ENCODE results near the gene CYB561D2. TPM values are rescaled to one million over a fixed set of nuclear protein-coding genes. Genes with fewer than 3 reads are reported as not detected.

Gene CYB561D2
- total RNA-seq, 1 experiment from 2014 or later = 19.3 TPM

DNA sequence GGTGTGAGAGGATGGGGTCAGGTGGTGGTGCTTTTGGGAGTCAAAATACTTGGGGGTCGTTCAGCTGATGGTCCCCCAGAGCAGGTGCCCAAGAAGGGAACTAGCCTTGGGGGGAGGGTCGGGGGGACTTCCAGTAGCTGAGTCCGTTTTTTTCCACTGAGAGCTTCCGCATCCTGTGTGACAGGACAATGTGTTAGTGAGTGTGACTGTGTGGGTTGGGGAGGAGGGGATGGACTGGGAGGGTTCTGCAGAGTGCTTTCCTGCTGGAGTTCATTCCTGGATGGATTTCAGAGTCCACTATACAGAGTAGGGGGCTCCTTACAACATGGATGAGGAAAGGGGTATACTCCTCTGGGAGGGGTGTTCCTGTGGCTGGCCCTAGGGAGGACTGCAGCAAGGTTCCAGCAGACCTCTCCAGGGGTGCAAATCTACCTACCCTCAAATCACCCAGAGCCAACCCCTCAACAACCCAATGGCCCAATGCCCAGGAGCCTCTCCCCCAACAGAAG is 27.5 kb upstream of the CYB561D2 start:
- POLR2A ChIA-PET (ENCODE audit: unreplicated experiment) = interaction anchor here (0.5 kb wide), 1 partner anchor 24 kb away, joined by 14 read pairs; no protein-coding TSS in a partner anchor
- H3K79me2 ChIP-seq (ENCODE audit: low read depth) = peaks cover 41% of the 10 kb centered on the region
- no peak overlapping the region for H3K27ac ChIP-seq
- CTCF ChIA-PET = interaction anchor here (1.1 kb wide), 1 partner anchor 51 kb away, joined by 7 read pairs; no protein-coding TSS in a partner anchor
- peaks cover 18% of the 10 kb centered on the region for H3K4me1 ChIP-seq (replicated peaks; ENCODE audit: insufficient read depth)
- H3K36me3 ChIP-seq (ENCODE audit: low read depth) = peaks cover 7% of the 10 kb centered on the region; the same call in 1 of the 2 replicates
- no peak overlapping the region for H3K4me2 ChIP-seq
- no peak for DNase-seq
- no peak overlapping the region for H2AFZ ChIP-seq
- intact Hi-C loops (cut with micrococcal nuclease; ENCODE audit: unreplicated experiment) = no loop called here
- no peaks in the 10 kb centered on the region for H3K27me3 ChIP-seq (ENCODE audit: insufficient read depth, low read depth)
- no peak overlapping the region for H3K4me3 ChIP-seq
- H4K20me1 ChIP-seq (ENCODE audit: insufficient read depth) = peaks cover 4% of the 10 kb centered on the region; the same call in 1 of the 2 replicates
- H3F3A ChIP-seq (ENCODE audit: insufficient read depth, low read depth) = peaks cover 14% of the 10 kb centered on the region; the same call in 1 of the 2 replicates
- BruUV-seq (replicated peaks) = no TSS peak
- TF ChIP-seq, protein P1, sequence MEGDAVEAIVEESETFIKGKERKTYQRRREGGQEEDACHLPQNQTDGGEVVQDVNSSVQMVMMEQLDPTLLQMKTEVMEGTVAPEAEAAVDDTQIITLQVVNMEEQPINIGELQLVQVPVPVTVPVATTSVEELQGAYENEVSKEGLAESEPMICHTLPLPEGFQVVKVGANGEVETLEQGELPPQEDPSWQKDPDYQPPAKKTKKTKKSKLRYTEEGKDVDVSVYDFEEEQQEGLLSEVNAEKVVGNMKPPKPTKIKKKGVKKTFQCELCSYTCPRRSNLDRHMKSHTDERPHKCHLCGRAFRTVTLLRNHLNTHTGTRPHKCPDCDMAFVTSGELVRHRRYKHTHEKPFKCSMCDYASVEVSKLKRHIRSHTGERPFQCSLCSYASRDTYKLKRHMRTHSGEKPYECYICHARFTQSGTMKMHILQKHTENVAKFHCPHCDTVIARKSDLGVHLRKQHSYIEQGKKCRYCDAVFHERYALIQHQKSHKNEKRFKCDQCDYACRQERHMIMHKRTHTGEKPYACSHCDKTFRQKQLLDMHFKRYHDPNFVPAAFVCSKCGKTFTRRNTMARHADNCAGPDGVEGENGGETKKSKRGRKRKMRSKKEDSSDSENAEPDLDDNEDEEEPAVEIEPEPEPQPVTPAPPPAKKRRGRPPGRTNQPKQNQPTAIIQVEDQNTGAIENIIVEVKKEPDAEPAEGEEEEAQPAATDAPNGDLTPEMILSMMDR (conservative IDR thresholded peaks at IDR 0.05) = no peak
- TF ChIP-seq EZH2 (IDR thresholded peaks at IDR 0.05; ENCODE audit: low read depth) = no peak
- H3K9me2 ChIP-seq (ENCODE audit: insufficient read depth) = no peaks in the 10 kb centered on the region
- no peaks in the 10 kb centered on the region for H3K9me3 ChIP-seq (ENCODE audit: insufficient read depth, low read depth)

DNA sequence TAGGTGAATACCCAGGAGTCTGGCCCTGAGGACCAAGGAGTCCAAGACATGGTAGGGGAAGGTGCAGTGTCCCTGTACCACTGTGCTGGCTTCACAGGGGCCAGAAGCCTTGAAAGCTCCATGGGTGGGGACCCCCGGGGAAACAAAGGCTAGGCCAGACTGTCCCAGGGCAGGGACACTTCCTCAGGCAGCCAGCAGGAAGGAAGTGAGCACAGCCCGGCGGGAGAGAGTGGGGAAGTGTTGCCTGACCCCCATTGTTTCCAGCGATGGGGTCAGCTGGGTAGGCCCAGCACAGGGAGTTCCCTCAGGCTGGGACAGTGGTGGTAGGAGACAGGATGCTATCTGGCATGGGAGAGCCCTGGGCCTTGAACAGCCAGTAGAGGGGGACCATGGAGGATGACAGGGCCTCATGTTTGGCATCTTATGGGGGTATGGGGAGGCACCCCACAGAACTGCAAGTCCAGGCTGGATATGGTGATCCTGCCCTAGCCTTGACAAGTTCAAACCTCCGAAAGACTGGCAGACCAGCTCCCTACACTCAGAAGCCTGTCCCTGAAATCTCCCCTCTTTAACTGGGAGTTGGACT is 27.0 kb upstream of the CYB561D2 start:
- H4K20me1 ChIP-seq (ENCODE audit: insufficient read depth) = peaks cover 4% of the 10 kb centered on the region; the same call in 1 of the 2 replicates
- H2AFZ ChIP-seq = no peak overlapping the region
- no peak overlapping the region for H3K4me3 ChIP-seq
- H3K36me3 ChIP-seq (ENCODE audit: low read depth) = peaks cover 7% of the 10 kb centered on the region; the same call in 1 of the 2 replicates
- no peak overlapping the region for H3K4me2 ChIP-seq
- no peak overlapping the region for H3K27ac ChIP-seq
- no peak for DNase-seq
- TF ChIP-seq, protein P1 (conservative IDR thresholded peaks at IDR 0.05) = no peak
- no peak for TF ChIP-seq EZH2 (IDR thresholded peaks at IDR 0.05; ENCODE audit: low read depth)
- no peaks in the 10 kb centered on the region for H3K9me3 ChIP-seq (ENCODE audit: insufficient read depth, low read depth)
- peaks cover 38% of the 10 kb centered on the region for H3K79me2 ChIP-seq (ENCODE audit: low read depth)
- ChIA-PET POLR2A (ENCODE audit: unreplicated experiment) (interaction anchor here (0.5 to 0.6 kb wide), 2 partner anchors 24 to 30 kb away, joined by 5 to 14 read pairs; no protein-coding TSS in a partner anchor), CTCF (interaction anchor here (0.5 to 1.6 kb wide), 5 partner anchors 20 to 97 kb away, joined by 3 to 10 read pairs (median 4); partner anchors contain the start of gene HYAL1)
- no peaks in the 10 kb centered on the region for H3K27me3 ChIP-seq (ENCODE audit: insufficient read depth, low read depth)
- intact Hi-C loops (cut with micrococcal nuclease; ENCODE audit: unreplicated experiment) = loop anchor here (1.0 kb wide), 3 partner anchors 49 to 96 kb away; no protein-coding TSS in a partner anchor
- H3K4me1 ChIP-seq (replicated peaks; ENCODE audit: insufficient read depth) = peaks cover 16% of the 10 kb centered on the region
- no TSS peak for BruUV-seq (replicated peaks)
- H3K9me2 ChIP-seq (ENCODE audit: insufficient read depth) = no peaks in the 10 kb centered on the region
- peaks cover 14% of the 10 kb centered on the region for H3F3A ChIP-seq (ENCODE audit: insufficient read depth, low read depth)

DNA sequence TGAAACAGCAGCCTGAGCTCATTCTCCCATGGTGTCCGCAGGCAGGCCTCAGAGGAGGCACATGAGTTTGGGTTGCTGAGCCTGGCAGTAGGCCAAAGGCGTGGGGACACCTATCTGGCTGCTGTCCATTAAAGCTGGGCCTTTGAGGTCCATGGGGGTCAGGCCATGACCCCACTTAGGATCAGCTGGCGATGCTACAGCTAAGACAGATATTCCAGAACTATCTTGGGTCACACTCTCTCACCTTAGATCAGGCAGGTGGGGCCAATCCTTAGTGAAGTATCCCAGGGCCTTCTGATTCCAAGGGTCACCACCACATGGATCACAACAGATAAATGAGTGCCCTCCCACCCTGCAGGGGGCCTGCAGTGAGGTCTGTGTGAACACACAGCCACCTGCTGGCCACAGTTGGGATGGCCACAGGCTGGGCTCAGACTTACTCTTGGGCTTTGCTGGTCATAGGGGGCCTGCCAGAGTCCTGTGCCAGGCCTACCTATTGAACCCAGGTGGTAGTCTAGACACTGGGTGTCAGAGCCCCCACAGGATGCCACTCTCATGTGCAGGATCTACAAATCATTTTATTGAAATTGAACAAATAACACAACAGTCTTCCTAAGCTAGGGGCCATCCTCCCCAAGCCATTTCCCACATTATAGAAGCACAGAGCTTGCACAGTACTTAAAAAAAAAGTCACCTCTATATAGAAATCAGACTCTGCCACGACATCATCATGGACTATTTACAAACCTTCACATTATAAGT is 26.1 kb upstream of the CYB561D2 start:
- Histone ChIP-seq H3K27ac (no peak overlapping the region), H3K4me1 (replicated peaks; ENCODE audit: insufficient read depth) (peaks cover 10% of the 10 kb centered on the region), H3F3A (ENCODE audit: insufficient read depth, low read depth) (peaks cover 15% of the 10 kb centered on the region), H3K36me3 (ENCODE audit: low read depth) (peaks cover 1% of the 10 kb centered on the region; the same call in 1 of the 2 replicates), H2AFZ (no peak overlapping the region), H4K20me1 (ENCODE audit: insufficient read depth) (peaks cover 4% of the 10 kb centered on the region; the same call in 1 of the 2 replicates), H3K27me3 (ENCODE audit: insufficient read depth, low read depth) (no peaks in the 10 kb centered on the region), H3K4me3 (no peak overlapping the region), H3K9me3 (ENCODE audit: insufficient read depth, low read depth) (no peaks in the 10 kb centered on the region), H3K79me2 (ENCODE audit: low read depth) (peaks cover 30% of the 10 kb centered on the region), H3K9me2 (ENCODE audit: insufficient read depth) (no peaks in the 10 kb centered on the region), H3K4me2 (no peak overlapping the region)
- CTCF ChIA-PET = interaction anchor here (0.5 to 1.6 kb wide), 4 partner anchors 21 to 98 kb away, joined by 3 to 10 read pairs (median 4); partner anchors contain the start of gene HYAL1
- peak; percentile 45 to 68 for DNase-seq
- TF ChIP-seq, protein P1 (conservative IDR thresholded peaks at IDR 0.05) = peak; percentile 88
- no peak for TF ChIP-seq EZH2 (IDR thresholded peaks at IDR 0.05; ENCODE audit: low read depth)
- intact Hi-C loops (cut with micrococcal nuclease; ENCODE audit: unreplicated experiment) = loop anchor here (1.0 kb wide), 3 partner anchors 50 to 97 kb away; no protein-coding TSS in a partner anchor
- POLR2A ChIA-PET (ENCODE audit: unreplicated experiment) = interaction anchor here (0.5 to 0.6 kb wide), 2 partner anchors 11 to 48 kb away, joined by 5 to 12 read pairs; no protein-coding TSS in a partner anchor
- no TSS peak for BruUV-seq (replicated peaks)

All from PC-9 (cell line).